Stimulated activated CD4-positive, alpha-beta T cell treated with anti-CD3 and anti-CD28 coated beads, Interleukin-4, amount 100 ng/mL, for 48 hours (primary cell): Measurements from ENCODE around the gene ANTXR1.

Experiments
- DNase-seq, 2 donors: peaks; one replicate each; pipeline ENCODE4 v3.0.0-alpha.2; 2020; ENCODE audit warnings: low read depth in 2 of 2

ANTXR1 gene

DNA sequence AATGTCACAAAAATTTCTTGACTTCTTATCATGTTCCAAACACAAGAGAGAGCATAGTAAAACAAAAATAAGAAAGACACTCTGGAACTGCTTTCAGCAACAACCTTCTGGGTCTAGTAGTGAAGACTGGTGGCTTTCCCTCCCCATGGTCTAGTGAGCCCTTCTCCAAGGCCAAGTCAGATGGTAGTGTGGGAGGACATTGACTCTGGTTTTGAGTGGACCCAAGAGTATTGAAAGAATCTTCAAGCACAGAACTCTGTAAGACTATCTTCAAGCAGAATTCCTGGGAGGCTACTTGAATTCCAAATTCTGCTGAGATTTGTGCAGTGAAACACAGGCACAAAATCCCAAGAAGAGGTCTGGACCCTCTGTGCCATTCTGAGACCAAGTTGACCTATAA, 21.1 kb downstream of the ANTXR1 start:
- DNase-seq = no peak

DNA sequence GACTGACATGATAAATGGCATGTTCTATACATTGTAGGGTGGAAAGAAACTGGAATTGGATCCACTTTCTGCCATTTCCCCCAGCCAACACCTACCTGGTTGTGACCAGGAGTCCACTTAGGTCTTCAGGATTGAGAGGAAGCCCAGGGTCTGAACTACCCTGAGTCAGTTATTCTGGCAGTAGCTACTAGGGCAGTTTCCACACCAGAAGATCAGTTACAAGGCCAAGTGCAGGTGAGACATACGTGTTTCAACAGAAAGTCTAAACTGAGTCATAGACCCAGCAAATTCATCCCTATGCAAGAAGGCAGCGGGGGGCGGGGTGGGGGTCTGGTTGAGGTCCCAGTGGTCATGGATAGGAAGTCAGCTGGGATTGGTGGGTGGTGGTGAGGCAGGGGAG, 21.9 kb downstream of the ANTXR1 start:
- no peak for DNase-seq

DNA sequence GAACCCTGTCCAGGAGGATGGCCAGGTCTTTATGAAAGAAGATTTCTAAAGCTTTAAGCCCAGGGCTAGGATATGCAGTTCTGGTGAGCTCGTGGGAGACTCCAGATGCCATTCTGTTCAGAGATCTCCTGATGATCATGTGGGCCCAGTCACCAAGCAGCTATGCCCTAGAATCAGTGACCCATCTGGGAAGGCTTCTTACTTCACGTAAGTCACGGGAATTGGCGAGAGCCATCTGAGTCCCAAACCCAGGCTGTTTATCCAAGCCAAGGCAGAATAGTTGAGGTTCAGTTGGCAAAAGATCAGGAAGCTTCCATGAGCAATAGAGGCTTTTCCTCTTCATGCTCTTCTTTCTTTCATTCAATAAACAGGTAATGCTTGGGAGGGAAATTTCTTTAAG, 23.9 kb downstream of the ANTXR1 start:
- DNase-seq = no peak

DNA sequence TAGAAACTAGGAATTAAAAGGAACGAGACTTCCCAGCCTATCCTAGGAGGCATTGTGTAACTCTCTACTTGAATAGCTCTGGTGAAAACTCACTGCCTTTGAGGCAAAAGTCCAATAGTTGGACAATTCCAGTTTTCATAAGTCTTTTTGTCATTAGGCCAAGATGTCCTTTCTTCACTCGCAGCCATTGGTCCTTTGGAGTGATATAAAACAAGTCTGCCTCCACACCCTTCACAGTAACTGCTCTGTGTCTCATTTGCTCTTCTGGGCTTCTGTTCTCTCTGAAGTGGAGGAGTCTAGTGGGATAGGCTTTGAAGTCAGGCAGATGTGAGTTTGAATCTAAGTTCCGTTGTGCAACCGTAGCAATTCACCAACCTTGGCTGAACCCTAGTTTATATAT, 28.2 kb downstream of the ANTXR1 start:
- no peak for DNase-seq

DNA sequence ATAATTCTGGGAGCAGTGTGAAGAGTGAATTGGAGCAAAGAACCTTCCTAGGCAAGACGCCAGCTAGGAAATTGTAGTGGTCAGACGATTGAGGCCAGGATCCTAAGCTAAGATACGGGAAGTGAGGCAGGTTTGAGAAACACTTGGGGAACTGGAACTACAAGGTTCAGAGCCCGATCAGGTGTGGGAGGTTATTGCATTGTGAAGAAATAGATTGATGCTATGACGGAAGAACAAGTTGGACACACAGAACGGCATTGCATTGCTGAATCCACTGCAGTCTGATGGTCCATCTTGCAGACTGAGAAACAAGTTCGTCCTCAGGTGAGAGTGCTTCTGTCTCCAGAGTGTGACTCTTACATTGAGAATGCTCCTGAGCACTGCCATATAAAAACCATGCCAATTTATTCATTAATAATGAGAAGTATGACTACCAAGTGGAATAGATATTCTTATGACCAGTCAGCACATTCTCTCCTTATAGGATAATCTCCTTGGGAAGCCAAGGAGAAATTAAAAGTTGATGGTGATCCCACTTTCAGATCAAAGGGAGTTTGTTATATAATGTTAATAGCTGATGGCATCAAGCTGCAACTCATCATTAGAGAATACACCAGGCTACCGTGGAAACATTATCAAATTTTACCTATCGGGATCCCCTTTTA, 30.9 kb downstream of the ANTXR1 start:
- no peak for DNase-seq

DNA sequence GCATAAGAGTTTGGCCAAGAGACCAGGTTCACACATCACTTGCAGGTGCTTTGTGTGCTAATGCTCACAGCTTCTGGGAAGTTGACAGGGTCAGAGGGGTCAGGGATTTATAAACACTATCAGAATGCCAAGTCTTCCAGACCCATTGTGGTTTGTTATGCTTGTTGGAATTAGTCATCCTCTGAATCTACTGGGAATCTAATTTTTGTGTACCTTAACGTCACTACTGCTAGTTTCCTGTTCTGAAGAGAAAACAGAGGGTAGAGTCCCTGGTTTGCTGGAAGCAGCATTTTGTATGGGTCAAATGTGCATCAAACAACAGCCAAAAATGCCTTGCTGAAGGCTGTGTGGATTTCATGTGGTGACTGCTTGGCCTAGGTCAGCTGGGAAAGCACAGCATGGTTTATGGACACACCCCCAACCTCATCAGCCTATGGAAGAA, 33.3 kb downstream of the ANTXR1 start:
- DNase-seq = no peak

DNA sequence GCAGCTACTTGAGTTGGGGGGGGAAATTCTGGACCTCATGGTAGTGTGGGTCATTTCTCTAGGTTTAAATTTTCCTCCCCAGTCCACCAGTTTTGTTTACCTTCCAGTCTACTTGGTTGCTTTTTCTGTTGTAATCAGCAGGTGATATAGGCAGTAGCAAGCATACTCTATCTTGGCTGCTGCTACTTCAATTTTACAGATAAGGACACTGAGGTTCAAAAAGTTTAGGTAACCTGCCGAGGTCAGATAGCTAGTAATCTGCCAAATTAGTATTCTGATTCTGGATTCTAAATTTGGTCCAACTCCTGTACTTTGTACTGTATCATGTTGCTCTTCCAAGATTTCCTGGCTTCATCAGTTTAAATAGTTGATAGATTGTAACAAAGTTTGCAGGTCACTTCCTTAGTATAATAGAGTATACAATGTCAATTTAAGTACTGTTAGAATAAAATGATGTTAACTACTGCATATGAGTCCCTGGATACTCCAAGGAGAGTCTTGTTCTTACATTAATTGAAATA, 34.7 kb downstream of the ANTXR1 start:
- no peak for DNase-seq

DNA sequence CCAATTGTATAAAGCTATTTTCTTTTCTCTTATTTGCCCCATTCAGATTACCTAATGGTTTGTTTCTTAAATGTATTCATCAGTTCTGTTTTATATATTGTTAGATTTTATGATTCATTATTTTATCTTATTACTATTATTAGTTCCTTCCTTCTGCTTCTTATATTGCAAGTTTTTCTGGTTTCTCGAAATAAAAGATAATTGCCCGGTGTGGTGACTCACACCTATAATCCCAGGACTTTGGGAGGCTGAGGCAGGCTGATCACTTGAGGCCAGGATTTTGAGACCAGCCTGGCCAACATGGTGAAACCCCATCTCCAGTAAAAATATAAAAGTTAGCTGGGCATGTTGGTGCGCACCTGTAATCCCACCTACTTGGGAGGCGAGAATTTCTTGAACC, 37.8 kb downstream of the ANTXR1 start:
- DNase-seq = no peak

DNA sequence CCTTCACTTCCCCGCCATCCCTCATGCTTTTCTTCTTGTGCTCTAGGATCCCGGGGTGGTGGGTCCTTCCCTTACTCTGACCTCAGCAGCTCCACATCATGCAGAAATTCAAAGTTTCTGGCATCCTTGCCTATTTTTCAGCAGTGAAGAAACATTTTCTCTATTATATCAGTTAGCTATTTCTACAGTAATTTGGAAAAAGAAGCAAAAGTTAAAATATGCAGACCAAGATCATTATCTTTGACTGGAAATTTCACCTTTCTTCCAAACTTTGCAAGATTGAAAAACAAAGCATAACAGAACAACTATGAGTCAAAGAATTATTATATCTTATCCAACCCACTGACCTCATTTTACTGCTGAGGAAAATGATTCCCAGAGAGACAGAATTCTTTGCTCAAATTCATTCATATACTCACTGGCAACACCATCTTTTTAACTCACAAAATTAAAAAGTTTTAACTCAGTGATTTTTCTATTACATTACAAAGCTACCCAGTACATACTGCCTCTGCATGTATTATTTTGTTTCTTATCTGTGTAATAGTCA, 40.5 kb downstream of the ANTXR1 start:
- no peak for DNase-seq

DNA sequence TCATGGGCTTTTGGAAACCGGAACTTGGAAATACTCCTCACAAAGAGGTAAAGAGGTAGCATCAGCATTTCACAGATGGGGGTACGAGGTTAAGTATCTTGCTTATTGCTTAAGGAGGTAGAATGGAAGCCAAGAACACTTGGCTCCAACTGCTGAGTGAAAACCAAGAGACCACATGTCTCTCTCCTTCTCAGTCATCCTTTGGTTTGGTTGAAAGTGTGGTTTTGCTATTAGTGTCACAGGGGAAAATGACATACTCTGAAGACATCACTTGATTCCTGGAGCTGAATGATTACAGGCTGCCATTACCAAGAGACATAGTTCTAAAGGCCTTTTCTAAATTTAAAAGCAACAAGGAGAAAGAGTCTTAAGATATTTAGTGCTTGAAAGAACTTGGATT, 41.5 kb downstream of the ANTXR1 start:
- DNase-seq = no peak

DNA sequence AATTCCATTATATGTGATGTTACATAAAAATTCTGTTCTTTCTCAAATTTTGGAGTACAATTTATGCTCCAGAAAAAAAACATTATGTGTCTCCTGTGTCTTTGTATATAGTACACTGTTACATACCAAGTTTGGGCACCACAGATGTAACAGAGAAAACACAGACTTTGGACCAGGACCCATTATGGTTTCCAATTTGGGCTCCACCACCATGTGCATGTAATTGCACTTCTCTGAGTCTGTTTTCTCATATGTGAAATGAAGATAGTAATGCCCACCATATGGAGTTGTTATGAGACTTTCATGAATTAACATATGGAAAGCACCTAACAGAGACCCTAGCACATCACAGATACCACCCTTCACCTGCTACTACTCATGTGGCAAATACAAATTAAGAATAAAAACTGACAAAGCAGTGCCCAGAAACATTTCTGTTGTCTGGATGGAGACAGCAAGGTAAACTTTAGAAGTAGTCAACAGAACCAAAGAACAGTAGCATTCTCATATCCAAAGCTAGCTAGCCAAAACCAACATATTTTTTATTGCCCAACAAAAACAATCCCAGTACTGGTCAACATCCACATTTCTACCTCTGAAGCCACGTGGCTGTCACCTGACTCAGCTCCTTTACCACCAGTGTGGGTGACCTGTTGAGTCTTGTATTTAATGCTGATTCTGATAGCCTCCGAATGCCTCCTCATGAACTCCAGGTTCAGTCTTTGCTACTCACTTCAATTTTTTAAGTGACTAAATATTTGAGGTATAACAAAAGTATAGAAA, 42.9 kb downstream of the ANTXR1 start:
- no peak for DNase-seq

DNA sequence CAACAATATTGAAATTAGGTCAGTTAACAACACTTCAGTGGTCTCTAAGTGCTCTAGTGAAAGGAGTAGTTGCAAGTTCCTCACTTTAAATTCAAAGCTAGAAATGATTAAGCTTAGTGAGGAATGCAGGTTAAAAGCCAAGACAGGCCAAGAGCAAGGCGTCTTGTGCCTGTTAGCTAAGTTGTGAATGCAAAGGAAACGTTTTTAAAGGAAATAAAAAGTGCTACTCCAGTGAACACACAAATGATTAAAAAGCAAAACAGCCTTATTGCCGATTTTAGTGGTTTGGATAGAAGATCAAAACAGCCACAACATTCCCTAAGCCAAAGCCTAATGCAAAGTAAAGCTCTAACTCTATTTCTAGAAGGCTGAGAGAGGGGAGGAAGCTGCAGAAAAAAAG, 44.7 kb downstream of the ANTXR1 start:
- DNase-seq = no peak

DNA sequence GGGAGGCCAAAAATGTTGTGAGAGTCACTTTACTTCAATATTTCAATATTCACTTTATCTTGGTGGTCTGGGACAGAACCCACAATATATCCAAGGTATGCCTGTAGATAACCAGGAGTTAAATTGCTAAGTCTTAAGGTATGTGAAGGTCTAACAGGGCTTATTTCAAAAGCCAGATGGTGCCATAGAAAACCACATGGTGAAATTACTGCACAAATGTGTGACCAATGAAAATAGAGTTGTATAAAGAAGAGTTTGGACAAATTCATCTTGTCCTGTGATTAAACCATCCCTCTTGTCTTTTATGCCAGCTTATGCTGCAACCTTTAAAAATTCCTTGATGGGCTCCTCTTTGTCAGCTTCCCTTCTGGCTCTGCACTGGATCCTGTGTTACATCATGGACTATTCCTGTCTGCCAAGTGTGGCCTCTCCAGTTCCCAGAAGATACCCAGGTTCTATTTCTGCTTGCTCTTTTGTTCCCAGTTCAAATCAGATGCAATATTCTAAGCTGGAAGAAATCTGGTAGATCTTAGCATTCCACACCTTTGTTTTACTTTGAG, 46.8 kb downstream of the ANTXR1 start:
- DNase-seq = no peak

DNA sequence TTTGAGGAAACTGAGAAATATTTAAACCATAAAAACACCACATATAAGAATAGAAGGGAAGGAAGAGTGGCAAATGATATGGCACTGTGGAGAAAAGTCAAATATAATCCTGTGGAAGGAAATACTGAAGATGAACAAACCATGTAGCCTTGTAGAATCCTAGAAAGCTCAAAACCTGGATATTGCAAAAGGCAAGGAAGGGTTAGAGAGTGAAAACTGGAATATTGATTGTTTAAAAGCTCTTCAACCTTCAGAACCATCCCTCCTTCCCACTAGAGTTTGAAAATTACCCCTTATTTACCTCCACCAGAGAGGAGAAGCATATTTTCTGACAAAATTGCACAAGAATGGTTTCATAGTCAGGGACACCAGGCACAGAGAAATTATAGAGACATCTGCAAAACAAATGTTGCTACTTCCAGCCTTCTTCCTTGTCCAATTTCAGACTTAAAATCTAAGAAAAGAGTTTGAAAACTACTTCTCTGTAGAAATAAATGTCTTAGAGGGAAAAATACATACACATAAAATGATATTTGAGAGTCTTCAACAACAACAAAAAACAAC, 48.0 kb downstream of the ANTXR1 start:
- DNase-seq = no peak

DNA sequence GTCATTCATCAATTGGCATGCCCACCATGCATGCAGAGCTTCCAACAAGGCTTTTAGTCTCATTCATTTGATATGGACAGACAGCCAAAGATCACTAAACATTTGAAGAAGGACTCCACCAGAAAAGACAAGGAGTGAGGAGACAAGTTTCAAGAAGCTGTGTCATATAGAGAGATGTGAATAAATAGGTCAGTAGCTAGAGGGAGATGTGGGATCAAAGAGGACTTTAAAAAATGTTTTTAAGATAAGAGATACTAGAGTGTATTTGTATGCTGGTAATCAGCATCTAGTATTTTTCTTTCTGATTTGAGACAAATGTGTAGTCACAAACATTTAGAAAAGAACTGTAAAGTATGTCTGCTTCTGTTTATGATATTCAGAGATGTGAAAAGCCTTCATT, 48.5 kb downstream of the ANTXR1 start:
- DNase-seq = no peak

DNA sequence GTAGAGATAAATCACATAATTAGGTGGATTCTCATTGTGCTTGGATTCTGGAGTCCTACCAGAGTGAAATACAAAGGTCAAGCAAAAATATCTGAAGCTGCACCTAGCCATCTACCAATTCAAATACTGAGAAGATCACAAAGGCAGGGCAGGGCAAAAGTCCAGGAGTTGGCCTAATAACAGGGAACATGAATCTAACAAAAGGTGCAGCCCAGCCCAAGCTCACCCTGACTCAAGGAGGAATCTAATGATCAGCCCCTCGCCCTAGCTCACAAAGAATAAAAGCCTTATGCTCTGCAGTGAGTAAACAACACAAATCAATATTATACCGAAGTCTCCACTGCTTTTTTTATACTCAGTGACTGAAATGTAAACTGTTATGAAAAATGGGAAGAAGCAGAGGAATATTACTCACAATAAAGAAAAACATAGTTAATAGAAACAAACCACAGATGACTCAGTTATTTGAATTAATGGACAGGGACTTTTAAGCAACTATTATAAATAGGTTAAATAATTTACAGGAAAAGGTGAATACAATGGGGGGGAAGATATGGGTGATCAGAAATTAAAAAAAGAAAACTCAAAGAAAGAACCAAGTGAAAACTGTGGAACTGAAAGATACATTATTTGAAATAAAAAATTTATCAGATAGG, 49.5 kb downstream of the ANTXR1 start:
- DNase-seq = no peak

DNA sequence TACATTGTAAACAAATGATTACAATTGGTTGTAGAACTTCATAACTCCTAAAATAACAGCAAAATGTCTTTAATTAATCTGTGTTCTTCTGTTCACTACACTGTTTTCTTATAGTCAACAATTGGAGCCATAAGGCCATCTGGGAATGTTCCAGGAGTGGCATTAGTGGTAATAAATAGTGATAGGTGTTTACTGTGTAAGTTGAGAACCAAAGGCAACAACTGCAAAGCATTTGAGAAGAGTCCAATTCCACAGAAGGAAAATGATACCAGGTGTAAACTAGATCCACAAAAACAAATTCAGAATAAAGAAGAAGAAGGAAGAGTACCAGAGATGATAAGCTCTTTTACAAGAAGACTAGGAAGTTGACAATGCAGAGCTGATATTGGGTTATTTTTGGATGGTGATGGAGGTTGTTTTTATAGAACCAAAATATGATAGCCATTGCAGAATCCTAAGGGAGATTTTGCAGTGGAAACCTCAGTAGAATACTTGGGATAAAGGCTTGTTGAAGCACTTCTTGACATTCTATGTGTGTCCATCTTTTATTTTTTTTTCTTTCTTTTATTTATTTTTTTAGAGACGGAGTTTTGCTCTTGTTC, 52.9 kb downstream of the ANTXR1 start:
- DNase-seq = no peak

DNA sequence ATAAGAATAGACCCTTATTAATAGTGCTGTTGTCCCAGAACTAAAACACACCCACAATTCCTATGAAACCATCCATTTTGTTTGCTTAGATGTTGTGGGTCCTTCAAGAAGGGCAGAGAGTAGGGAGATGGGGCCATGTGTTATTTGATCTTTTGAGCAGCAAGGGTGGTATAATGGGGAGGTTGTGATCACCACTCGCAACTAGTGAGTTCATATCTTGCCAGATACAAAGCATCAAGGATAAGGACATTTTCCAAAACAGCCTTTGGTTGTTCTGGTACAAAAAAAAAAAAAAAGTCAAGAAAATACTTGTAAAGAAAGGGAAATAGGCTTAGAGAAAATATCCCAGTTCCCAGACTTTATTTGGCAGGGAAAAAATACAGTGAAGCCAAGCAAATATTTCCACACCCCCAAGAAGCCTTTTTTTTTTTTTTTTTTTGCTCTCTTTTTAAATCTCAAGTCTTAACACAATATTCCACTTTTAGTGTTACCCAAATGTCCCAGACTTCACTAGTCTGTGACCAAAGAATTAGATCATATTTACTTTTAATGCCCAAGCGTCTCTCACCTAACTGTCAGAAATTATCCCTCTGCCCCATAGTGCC, 54.1 kb downstream of the ANTXR1 start:
- no peak for DNase-seq

DNA sequence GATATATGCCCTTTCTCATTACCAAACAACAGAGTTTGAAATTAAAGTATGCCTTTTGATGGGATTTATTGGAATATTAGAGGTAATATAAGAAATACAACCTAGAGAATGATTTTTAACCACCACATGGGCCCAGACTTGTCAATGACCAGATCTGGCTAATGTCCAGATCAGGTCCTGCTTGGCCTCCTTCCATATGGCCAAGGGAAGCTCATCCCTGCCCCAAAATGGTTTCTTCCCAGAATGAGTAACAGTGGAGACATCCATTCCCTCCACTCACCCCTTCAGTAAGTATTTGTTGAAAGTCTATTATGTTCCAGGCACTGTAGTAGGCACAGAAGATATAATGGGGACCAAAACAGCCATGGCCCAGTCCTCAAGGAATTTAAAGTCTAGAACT, 54.9 kb downstream of the ANTXR1 start:
- DNase-seq = no peak

DNA sequence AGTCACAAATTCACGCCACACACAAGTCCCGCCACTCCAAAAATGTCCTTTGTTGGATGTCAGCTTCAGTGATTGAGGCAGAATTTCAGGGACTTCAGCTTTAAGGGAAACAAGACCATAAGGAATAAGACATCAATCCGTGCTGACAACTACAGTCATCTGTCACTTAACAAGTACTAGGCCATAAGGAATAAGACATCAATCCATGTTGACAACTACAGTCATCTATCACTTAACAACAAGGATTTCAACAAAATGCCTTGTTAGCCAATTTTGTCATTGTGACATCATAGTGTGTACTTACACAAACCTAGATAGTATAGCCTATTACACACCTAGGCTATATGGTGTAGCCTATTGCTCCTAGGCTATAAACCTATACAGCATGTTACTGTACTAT, 58.0 kb downstream of the ANTXR1 start:
- no peak for DNase-seq
